HG02840 (cell line): ENCODE data around the gene PLPP4.
"Not testable (repeated sequence)": the region's sequence is repeated elsewhere in the genome, so short reads cannot be mapped to it uniquely, and the experiment has no call there.

ENCODE experiments used
- ATAC-seq: cut with Tn5 transposase; IDR thresholded peaks from one replicate; pipeline ENCODE4 v1.9.1; 2021; ENCODE audit warnings: mild to moderate bottlenecking, moderate library complexity, moderate number of reproducible peaks; ENCODE audit not compliant: unreplicated experiment, low FRiP score

Gene PLPP4

GRCh38 chr10:120483651-120484301, 26.7 kb downstream of the PLPP4 start:
- no peak for ATAC-seq

- ATAC-seq: no peak
Measured at GRCh38 chr10:120485946-120486345, 28.9 kb downstream of the PLPP4 start.

- ATAC-seq: no peak
Measured at GRCh38 chr10:120486671-120487205, 29.7 kb downstream of the PLPP4 start.

DNA sequence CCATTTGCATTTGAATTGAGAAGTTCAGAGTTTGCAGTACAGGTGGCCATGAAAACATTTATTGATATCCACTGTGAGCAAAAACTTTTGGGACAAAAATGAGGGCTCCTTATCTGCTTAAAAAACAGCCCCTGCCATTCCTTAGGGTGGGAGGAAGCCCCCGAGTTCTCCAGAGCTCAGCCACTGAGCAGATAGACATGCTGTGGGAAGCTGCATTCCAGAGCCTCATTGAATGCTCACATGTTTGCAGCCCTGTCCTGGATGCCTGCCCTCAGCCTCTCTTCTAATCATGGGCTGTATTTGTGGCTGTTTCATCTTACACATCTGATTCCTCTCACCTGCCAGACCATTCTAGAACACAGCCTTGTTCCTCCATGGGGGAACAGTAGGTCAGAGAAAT, 33.3 kb downstream of the PLPP4 start:
- ATAC-seq: no peak

- no peak for ATAC-seq
Measured at GRCh38 chr10:120492346-120492745, 35.3 kb downstream of the PLPP4 start.

GRCh38 chr10:120493411-120494312, 36.6 kb downstream of the PLPP4 start:
- ATAC-seq: no peak

GRCh38 chr10:120494313-120494710, 37.3 kb downstream of the PLPP4 start:
- no peak for ATAC-seq

- no peak for ATAC-seq
Measured at GRCh38 chr10:120495226-120496009, 38.4 kb downstream of the PLPP4 start.

GRCh38 chr10:120499883-120500282, 42.9 kb downstream of the PLPP4 start:
- ATAC-seq: no peak

DNA sequence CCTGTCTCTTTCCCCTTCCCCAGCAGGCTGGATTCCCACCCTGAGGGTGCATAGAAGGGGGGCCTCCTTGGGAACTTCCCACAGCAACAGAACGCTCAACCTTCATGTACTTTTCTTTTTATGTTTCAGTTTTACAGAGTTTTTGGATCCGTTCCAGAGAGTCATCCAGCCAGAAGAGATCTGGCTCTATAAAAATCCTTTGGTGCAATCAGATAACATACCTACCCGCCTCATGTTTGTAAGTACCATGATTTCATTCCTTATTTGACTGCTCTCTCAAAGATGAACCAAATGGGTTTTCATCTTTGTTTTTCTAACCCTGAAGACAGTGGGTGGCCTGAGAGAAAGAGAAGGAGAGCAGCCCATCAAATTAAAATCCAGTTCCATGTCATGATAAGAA, 46.7 kb downstream of the PLPP4 start:
- no peak for ATAC-seq

GRCh38 chr10:120504227-120504626, 47.2 kb downstream of the PLPP4 start:
- not testable (repeated sequence) for ATAC-seq

- no peak for ATAC-seq
Measured at GRCh38 chr10:120505056-120505455, 48.0 kb downstream of the PLPP4 start.

DNA sequence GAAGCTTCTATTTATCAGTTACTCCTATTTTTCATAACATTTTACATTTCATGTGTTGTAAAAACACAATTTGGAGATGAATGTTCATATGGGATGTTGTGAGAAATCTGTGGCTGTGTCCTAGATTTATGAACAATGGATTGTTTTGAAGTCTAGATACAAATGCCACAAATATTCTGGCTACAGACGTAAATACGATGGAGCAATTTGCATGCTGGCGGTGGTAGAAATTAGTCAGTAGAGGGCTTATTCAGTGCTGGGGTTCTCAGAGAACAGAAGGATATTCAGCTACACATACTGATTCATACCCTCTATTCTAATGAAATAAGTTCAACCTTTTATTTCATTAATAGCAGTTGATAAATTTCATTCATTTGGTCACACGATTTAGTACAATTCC, 48.8 kb downstream of the PLPP4 start:
- no peak for ATAC-seq

DNA sequence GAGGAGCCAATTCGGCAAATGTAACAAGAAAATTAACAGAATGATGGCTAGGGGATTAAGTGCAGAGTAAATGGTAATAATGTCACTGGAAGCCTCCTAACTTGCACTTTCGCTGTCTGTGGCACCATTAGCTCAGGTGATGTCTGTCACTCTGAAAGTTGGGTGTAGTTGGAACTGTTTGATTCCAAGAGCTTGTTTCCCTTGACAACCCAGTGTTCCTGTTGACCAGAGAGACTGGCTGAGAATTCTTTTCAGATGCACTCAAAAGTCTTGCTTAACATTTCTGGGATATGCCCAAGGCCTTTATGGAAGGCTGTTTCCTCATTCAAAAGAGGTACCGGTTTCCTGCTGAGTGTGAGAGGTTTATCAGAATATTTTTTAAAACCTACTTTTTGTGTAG, 49.6 kb downstream of the PLPP4 start:
- ATAC-seq: no peak

DNA sequence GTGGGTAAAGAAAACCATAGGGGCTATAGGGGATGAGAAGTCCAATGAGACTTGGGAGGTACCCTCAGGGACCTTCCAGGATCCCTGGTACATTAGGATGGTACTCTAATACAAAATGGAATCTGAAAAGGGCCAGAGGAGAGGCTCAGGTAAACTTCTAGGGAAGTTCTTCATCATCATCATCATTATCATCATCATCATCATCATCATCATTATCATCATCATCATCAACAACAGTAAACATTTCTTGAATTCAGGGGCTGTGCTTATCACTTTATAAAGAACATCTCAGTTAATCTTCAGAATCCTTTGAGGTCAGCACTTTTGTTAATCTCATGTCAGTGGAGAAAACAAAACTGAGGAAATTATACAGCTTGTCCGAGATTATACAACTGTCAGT, 50.1 kb downstream of the PLPP4 start:
- no peak for ATAC-seq

GRCh38 chr10:120507651-120508050, 50.6 kb downstream of the PLPP4 start:
- no peak for ATAC-seq

DNA sequence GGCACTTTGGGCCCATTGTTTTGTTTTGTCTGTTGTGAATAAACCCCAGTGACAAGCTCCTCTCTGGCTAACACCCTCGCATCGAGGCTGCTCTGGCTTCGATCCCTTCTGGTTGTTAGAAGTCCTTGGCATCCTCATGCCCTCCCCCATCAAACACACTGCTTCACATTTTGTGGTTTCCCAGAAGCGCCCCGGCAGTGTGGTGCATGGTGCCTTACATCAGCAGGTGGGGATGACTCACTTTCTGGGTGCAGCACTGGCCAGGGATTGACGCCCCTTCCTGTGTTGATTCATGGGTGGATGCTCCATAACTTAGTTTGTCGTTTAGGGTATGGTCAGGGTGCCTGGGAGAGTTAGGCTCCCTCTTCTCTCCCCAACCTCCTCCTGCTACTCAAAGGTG, 51.4 kb downstream of the PLPP4 start:
- no peak for ATAC-seq

DNA sequence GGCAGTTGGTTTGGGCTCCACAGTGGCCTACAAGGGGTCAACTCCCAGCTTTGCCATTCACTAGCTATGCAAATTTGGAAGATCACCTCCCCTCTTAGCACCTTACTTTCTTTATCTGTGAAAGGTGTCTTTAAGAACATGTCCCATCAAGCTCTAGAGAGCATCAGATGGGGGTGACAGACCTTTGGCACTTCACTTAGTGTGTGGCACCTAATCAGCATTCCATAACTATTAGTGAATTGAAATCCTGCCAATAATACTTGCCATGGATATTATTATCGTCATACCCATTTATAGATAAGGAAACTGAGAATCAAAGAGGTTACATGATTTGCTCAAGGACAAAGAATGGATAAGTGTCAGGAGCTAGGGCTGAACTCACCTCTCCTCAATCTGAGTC, 51.9 kb downstream of the PLPP4 start:
- ATAC-seq: no peak

DNA sequence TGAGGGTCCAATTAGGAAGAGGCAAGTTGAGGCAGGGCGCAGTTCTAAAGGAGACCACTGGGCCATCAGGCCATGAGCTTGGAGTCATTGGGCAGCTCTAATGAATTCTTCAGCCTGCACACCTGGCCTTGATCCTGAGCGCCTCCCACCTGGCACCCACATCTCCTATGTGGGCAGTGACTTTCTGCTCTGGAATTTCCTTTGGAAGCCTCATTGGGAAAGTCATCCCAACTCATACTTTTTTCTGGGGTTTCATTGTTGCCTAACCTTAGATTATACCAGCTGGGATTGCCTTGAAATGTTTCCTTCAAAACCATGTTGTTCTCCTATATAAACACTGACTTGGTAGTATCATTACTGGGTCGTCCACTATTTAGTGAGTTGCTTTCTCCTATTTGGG, 54.1 kb downstream of the PLPP4 start:
- ATAC-seq: no peak

- ATAC-seq: no peak
Measured at GRCh38 chr10:120513307-120513796, 56.3 kb downstream of the PLPP4 start.
